ENCODE measurements around the gene ENTPD6.

DNA sequence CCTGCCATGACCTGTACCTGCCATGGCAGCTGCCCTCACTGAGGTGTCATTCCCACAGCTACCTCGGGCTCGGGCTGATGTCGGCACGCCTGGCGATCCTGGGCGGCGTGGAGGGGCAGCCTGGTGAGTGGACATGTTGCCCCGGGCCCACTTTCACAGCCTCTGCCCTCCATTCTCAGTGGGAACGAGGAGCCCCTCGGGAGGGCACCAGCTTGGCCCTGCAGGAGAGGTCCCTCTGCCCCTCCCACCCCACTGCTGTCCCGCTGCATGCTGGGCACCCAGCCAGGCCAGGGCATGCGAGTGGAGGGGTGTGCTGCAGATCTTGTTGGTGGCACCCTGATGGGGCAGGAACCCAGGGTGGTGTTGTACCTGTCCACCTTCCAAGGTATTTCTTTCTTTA lies 23.0 kb downstream of the ENTPD6 start:
- no peak for TF ChIP-seq EP300 (IDR thresholded peaks at IDR 0.05)
- TF ChIP-seq, protein P1, sequence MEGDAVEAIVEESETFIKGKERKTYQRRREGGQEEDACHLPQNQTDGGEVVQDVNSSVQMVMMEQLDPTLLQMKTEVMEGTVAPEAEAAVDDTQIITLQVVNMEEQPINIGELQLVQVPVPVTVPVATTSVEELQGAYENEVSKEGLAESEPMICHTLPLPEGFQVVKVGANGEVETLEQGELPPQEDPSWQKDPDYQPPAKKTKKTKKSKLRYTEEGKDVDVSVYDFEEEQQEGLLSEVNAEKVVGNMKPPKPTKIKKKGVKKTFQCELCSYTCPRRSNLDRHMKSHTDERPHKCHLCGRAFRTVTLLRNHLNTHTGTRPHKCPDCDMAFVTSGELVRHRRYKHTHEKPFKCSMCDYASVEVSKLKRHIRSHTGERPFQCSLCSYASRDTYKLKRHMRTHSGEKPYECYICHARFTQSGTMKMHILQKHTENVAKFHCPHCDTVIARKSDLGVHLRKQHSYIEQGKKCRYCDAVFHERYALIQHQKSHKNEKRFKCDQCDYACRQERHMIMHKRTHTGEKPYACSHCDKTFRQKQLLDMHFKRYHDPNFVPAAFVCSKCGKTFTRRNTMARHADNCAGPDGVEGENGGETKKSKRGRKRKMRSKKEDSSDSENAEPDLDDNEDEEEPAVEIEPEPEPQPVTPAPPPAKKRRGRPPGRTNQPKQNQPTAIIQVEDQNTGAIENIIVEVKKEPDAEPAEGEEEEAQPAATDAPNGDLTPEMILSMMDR (IDR thresholded peaks at IDR 0.05): no peak
- TF ChIP-seq POLR2A (IDR thresholded peaks at IDR 0.05): no peak
